ENCODE measurements around the gene ADGRL2. TPM values are rescaled to one million over a fixed set of nuclear protein-coding genes. Genes with fewer than 3 reads are reported as not detected.

ADGRL2 gene
- total and polyA plus RNA-seq, 2 of the 4 experiments (the other 2 are of a cell fraction) = 17.0 to 42.7 TPM

DNA sequence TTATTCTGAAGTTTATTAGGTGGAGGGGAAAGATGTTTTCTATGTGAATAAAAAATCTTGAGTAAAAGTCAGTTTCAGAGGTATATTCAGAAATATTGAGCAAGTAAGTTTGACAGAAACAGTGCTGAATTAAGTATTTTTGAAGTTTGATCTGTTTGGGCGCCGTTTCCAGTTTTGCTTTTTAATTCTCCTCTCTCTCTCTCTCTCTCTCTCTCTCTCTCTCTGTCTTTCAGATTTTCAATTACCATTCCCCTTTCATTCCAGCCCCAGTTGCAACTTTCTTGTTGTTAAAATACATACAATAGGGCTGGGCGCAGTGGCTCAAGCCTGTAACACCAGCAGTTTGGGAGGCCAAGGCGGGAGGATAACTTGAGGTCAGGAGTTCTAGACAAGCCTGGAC lies 24.0 kb downstream of the ADGRL2 start:
- Histone ChIP-seq H3K4ac (ENCODE audit: low read depth, low read length) (no peak overlapping the region), H3K9me1 (ENCODE audit: insufficient read depth, low read length) (no peaks in the 10 kb centered on the region), H2AK9ac (replicated peaks; ENCODE audit: low read depth, low read length, poor library complexity) (no peak overlapping the region), H3K18ac (ENCODE audit: low read depth, low read length) (no peak overlapping the region), H3K4me1 (ENCODE audit: control insufficient read depth, insufficient read depth, low read length) (no peaks in the 10 kb centered on the region), H3K4me2 (ENCODE audit: low read depth, low read length) (no peak overlapping the region), H2BK15ac (ENCODE audit: low read depth, low read length) (no peak overlapping the region), H3K4me3 (ENCODE audit: insufficient read depth, low read depth, low read length) (no peak overlapping the region), H2AK5ac (ENCODE audit: low read depth, low read length) (no peak overlapping the region), H4K5ac (ENCODE audit: low read depth, low read length) (no peak overlapping the region), H2BK20ac (ENCODE audit: low read depth, low read length) (no peak overlapping the region), H3K56ac (ENCODE audit: extremely low read depth, insufficient read depth, low read length) (no peak overlapping the region), H3K27me3 (ENCODE audit: control insufficient read depth, insufficient read depth, low read length) (no peaks in the 10 kb centered on the region), H3K79me1 (ENCODE audit: low read depth in 1 of 2, low read length in 2 of 2) (no peaks in the 10 kb centered on the region), H3K14ac (replicated peaks; ENCODE audit: low read depth, low read length) (no peak overlapping the region), H2AFZ (replicated peaks; ENCODE audit: low read length, poor library complexity) (no peak overlapping the region), H3K9me3 (ENCODE audit: control insufficient read depth, insufficient read depth, low read length) (no peaks in the 10 kb centered on the region), H3K23ac (ENCODE audit: low read depth, low read length) (no peak overlapping the region), H4K20me1 (ENCODE audit: insufficient read depth, low read length) (no peaks in the 10 kb centered on the region), H2BK5ac (ENCODE audit: low read depth, low read length, poor library complexity, severe bottlenecking) (no peak overlapping the region), H4K8ac (ENCODE audit: low read depth in 2 of 2, low read length in 2 of 2) (no peak overlapping the region), H3K9ac (ENCODE audit: low read depth, low read length) (no peak overlapping the region), H3K27ac (ENCODE audit: insufficient read depth, low read length) (no peak overlapping the region), H4K91ac (ENCODE audit: insufficient read depth, low read depth, low read length) (no peak overlapping the region), H3K36me3 (ENCODE audit: control insufficient read depth, insufficient read depth, low read length) (no peaks in the 10 kb centered on the region), H2BK120ac (ENCODE audit: low read depth, low read length) (no peak overlapping the region)
- BruUV-seq (replicated peaks) = no TSS peak
- TF ChIP-seq RFX5 (IDR thresholded peaks at IDR 0.05; ENCODE audit: low read depth, low read length) (no peak), MXI1 (IDR thresholded peaks at IDR 0.05; ENCODE audit: borderline replicate concordance, low read depth, low read length) (no peak), FOS (IDR thresholded peaks at IDR 0.05; ENCODE audit: low read depth, low read length) (no peak), MAZ (IDR thresholded peaks at IDR 0.05; ENCODE audit: borderline replicate concordance, low read depth, low read length) (no peak), RAD21 (IDR thresholded peaks at IDR 0.05; ENCODE audit: low read length) (no peak), MAFK (IDR thresholded peaks at IDR 0.05; ENCODE audit: low read depth, low read length) (no peak), POLR2A (IDR thresholded peaks at IDR 0.05; ENCODE audit: low read depth, low read length) (no peak), NFE2L2 (IDR thresholded peaks at IDR 0.05; ENCODE audit: low read depth, low read length) (no peak), BHLHE40 (IDR thresholded peaks at IDR 0.05; ENCODE audit: low read depth, low read length) (no peak), RCOR1 (IDR thresholded peaks at IDR 0.05; ENCODE audit: insufficient replicate concordance, low read length) (no peak)
- TF ChIP-seq, protein P1, sequence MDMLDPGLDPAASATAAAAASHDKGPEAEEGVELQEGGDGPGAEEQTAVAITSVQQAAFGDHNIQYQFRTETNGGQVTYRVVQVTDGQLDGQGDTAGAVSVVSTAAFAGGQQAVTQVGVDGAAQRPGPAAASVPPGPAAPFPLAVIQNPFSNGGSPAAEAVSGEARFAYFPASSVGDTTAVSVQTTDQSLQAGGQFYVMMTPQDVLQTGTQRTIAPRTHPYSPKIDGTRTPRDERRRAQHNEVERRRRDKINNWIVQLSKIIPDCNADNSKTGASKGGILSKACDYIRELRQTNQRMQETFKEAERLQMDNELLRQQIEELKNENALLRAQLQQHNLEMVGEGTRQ (IDR thresholded peaks at IDR 0.05; ENCODE audit: low read depth, low read length) = no peak
- ATAC-seq (ENCODE audit: low read depth) (no peak), DNase-seq (no peak)
- ChIA-PET POLR2A (ENCODE audit: unreplicated experiment) (no interaction called here), CTCF (no interaction called here)
- intact Hi-C loops (cut with micrococcal nuclease) (no loop called here), dilution Hi-C loops (cut with HindIII; ENCODE audit: low sequenced_read_pairs, unreplicated experiment) (no loop called here), in situ Hi-C loops (cut with MboI; ENCODE audit: low sequenced_read_pairs) (no loop called here)
- no CpG with 5 or more reads among the region's 4 CpGs for WGBS, 2 experiments (ENCODE audit: extremely low coverage in 2 of 2, insufficient read length in 1 of 2)

All from IMR-90 (cell line).